Measurements from ENCODE around the gene PELI2. TPM values are rescaled to one million over a fixed set of nuclear protein-coding genes. Genes with fewer than 3 reads are reported as not detected.

PELI2 gene
- total RNA-seq, 1 donor from 2014 or later: 8.7 TPM

DNA sequence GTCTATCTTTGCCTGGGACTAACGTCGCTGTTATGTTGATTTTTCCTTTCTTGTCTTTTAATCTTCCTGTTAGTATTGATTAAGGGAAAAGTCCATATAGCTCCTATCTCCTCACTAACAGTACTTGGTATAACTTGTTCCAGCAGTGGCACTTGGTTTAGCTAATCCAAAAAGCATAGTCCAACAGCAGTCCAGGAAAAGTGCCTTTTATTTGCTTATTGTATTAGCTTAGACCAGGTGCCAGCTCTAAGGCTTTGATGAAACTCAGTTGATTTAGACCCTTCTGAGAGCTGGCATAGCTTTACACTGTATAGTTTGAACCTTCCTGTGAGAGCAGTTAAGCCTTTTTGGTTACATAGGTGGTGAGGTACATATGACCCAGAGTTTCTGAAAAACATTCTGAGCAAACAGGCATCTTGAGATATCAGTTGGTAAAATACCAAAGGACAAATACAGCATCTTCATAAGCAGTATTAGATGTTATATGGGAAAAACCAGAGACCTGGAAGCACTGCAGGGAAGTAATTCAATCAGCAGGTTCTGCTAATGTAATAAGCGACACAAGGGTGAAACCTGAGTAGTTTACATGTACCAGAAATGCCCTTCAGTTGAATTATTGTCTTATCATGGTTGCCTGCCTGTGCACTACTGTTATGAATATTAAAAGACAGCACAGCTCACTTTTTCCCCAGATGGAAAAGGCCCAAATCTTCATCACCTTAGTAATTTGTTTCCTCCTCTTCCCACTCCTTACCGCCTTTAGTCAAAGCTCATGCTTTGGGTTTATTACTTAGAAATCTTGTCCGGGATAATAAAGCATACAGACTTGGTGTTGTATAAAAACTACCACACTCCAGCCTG is 13.0 kb downstream of the PELI2 start:
- no peak for DNase-seq (ENCODE audit: low spot score)
- H3K27ac Mint-ChIP-seq (ENCODE audit: unreplicated experiment): no peak overlapping the region
- H3K4me3 Mint-ChIP-seq (ENCODE audit: unreplicated experiment): no peak overlapping the region
- peaks cover 18% of the 10 kb centered on the region for H3K4me1 Mint-ChIP-seq (ENCODE audit: low read depth)
- no peaks in the 10 kb centered on the region for H3K27me3 Mint-ChIP-seq (ENCODE audit: low read depth)
- no peaks in the 10 kb centered on the region for H3K36me3 Mint-ChIP-seq (ENCODE audit: low read depth)
- no peaks in the 10 kb centered on the region for H3K9me3 Mint-ChIP-seq (ENCODE audit: low read depth)
- TF ChIP-seq, protein P1, sequence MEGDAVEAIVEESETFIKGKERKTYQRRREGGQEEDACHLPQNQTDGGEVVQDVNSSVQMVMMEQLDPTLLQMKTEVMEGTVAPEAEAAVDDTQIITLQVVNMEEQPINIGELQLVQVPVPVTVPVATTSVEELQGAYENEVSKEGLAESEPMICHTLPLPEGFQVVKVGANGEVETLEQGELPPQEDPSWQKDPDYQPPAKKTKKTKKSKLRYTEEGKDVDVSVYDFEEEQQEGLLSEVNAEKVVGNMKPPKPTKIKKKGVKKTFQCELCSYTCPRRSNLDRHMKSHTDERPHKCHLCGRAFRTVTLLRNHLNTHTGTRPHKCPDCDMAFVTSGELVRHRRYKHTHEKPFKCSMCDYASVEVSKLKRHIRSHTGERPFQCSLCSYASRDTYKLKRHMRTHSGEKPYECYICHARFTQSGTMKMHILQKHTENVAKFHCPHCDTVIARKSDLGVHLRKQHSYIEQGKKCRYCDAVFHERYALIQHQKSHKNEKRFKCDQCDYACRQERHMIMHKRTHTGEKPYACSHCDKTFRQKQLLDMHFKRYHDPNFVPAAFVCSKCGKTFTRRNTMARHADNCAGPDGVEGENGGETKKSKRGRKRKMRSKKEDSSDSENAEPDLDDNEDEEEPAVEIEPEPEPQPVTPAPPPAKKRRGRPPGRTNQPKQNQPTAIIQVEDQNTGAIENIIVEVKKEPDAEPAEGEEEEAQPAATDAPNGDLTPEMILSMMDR (IDR thresholded peaks at IDR 0.05): no peak

DNA sequence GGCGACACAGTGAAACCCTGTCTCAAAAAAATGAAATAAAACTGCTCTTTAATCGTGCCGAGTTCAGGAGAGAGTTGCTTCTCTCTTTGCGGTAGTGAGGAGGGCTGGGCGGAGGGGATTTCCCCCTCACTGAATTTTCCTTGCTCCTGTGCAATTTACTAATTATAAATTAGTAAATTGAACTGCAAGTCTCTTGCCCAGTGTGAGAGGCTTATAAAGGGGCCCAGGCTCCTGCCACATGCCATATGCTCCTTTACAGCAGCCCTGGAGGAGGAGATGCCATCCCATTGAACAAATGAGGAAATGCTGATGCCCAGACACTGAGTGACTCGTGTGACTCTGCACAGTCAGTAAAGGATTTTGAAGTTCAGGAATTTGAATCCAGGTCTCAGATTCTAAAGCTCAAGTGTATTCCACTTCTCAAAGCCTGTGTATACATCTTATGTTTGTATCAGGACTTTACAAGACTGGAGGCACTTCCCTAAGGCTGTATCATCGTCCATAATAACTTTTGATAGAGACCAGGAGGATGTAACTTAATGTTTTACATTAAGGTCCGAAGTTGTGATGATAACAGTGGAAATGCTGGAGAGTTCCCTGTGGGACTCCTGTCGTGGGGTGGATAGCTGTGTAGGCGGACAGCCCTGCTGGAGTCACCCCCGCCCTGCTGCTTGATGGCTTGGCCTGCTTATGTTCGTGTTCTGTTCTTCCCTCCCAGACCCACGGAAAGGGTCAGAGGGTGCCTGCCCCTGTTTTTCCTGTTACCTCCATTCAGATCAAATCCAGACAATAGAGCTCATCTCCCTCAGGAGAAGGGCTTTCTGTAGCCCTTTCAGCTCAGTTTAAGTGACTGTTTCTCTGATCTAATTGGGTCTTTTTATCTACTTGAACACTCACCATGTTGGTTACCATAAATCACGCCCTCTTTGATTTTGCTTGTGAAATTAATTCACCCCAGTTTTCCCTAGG is 13.9 kb downstream of the PELI2 start:
- H3K36me3 Mint-ChIP-seq (ENCODE audit: low read depth): no peaks in the 10 kb centered on the region

DNA sequence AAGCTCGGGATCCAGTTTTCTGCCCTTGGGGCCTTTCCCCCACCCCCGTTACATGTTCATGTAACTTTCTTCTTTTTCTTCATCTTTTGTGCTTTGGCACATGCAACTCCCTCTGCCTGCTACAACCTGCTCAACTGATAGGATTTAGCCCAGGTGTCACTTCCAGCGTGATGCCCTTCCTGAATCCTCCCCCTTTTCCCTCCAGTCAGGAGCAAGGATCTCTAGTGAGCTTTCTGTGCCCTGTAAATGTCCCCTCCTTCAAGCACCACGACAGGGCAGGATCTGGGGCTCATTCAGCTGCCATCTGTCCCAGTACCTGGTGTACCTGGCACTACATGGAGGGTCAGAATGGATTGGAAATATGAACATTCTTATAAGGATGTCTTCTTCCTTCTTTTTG is 15.3 kb downstream of the PELI2 start:
- no peak for DNase-seq (ENCODE audit: low spot score)

More for the DNA sequence above, 13.9 kb downstream of the PELI2 start:
- TF ChIP-seq, protein P1 (IDR thresholded peaks at IDR 0.05): no peak
- H3K9me3 Mint-ChIP-seq (ENCODE audit: low read depth): no peaks in the 10 kb centered on the region
- H3K27ac Mint-ChIP-seq (ENCODE audit: unreplicated experiment): no peak overlapping the region
- no peak for DNase-seq (ENCODE audit: low spot score)
- no peaks in the 10 kb centered on the region for H3K27me3 Mint-ChIP-seq (ENCODE audit: low read depth)
- peaks cover 25% of the 10 kb centered on the region for H3K4me1 Mint-ChIP-seq (ENCODE audit: low read depth)
- no peak overlapping the region for H3K4me3 Mint-ChIP-seq (ENCODE audit: unreplicated experiment)

DNA sequence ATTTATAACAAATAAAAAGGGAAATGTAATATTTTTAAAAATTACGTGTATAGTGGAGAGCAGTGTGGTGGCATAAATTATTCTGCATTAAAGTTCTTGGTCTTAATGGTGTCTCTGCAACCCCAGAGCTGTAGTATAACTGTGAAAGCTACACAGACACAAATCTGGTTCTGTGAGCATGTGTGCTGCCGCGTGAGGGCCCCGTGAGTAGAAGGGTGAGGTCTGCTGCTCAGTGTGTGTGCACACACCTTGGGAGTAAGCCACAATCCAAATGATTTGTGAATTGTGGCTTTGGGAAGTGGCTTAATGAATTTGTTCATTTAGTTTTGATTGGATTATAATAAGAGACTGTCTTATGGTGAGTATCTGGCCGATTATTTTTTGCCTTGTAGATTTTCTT is 16.8 kb downstream of the PELI2 start:
- no peak overlapping the region for H3K4me3 Mint-ChIP-seq (ENCODE audit: unreplicated experiment)
- TF ChIP-seq, protein P1 (IDR thresholded peaks at IDR 0.05): no peak
- no peaks in the 10 kb centered on the region for H3K36me3 Mint-ChIP-seq (ENCODE audit: low read depth)
- no peaks in the 10 kb centered on the region for H3K9me3 Mint-ChIP-seq (ENCODE audit: low read depth)
- DNase-seq (ENCODE audit: low spot score): no peak
- peaks cover 2% of the 10 kb centered on the region for H3K27me3 Mint-ChIP-seq (ENCODE audit: low read depth)
- H3K27ac Mint-ChIP-seq (ENCODE audit: unreplicated experiment): no peak overlapping the region
- peaks cover 26% of the 10 kb centered on the region for H3K4me1 Mint-ChIP-seq (ENCODE audit: low read depth)

More for the DNA sequence above, 15.3 kb downstream of the PELI2 start:
- Mint-ChIP-seq H3K27me3 (ENCODE audit: low read depth) (no peaks in the 10 kb centered on the region), H3K36me3 (ENCODE audit: low read depth) (no peaks in the 10 kb centered on the region), H3K9me3 (ENCODE audit: low read depth) (no peaks in the 10 kb centered on the region), H3K27ac (ENCODE audit: unreplicated experiment) (no peak overlapping the region), H3K4me1 (ENCODE audit: low read depth) (peaks cover 29% of the 10 kb centered on the region), H3K4me3 (ENCODE audit: unreplicated experiment) (no peak overlapping the region)
- TF ChIP-seq, protein P1 (IDR thresholded peaks at IDR 0.05): no peak

DNA sequence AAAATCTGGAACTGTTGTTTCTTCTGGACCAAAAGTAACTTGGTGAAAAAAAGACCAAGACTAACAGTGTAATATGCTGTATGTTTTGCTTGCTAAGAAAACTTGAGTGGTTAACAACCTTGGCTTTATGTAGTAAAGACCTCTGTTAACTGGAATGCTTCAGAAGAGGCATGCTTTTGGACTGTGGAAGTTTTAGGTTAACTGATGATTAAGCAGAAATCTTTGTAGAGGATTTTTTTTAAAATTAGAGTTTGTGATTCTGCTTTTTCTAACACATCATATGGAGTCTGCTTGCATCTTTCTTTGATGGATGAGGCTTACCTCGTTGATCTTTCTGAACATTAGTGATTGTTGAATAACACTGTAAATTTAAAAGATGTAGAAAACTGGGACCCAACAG is 17.5 kb downstream of the PELI2 start:
- Mint-ChIP-seq H3K4me1 (ENCODE audit: low read depth) (peaks cover 24% of the 10 kb centered on the region), H3K27me3 (ENCODE audit: low read depth) (peaks cover 2% of the 10 kb centered on the region), H3K4me3 (ENCODE audit: unreplicated experiment) (no peak overlapping the region), H3K9me3 (ENCODE audit: low read depth) (no peaks in the 10 kb centered on the region), H3K27ac (ENCODE audit: unreplicated experiment) (no peak overlapping the region), H3K36me3 (ENCODE audit: low read depth) (no peaks in the 10 kb centered on the region)
- TF ChIP-seq, protein P1 (IDR thresholded peaks at IDR 0.05): no peak
- no peak for DNase-seq (ENCODE audit: low spot score)

Measured in chondrocyte (in vitro differentiated cells).